GM20000 (cell line): ENCODE data around the gene RAB12.

Experiments
- DNase-seq: peaks from one replicate; pipeline ENCODE4 v3.0.0; 2012; ENCODE audit warnings: low spot score
- CTCF ChIP-seq: IDR thresholded peaks from 2 replicates; pipeline ENCODE4 v1.5.1; 2012; ENCODE audit warnings: mild to moderate bottlenecking, control low read depth; ENCODE audit errors: extremely low read depth, missing control alignments

The RAB12 gene

GRCh38 chr18:8688216-8688800 is 79.1 kb downstream of the RAB12 start:
- TF ChIP-seq CTCF = no peak
- DNase-seq = no peak

GRCh38 chr18:8688816-8689215 is 79.6 kb downstream of the RAB12 start:
- no peak for DNase-seq
- TF ChIP-seq CTCF = no peak
